ENCODE results near the gene MBOAT2.
"Not testable (repeated sequence)": the region's sequence is repeated elsewhere in the genome, so short reads cannot be mapped to it uniquely, and the experiment has no call there.

DNA sequence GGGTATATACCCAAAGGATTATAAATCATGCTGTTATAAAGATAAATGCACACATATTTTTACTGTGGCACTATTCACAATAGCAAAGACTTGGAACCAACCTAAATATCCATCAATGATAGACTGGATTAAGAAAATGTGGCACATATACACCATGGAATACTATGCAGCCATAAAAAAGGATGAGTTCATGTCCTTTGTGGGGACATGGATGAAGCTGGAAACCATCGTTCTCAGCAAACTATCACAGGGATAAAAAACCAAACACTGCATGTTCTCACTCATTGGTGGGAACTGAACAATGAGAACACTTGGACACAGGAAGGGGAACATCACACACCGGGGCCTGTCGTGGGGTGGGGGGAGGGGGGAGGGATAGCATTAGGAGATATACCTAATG lies 30.5 kb downstream of the MBOAT2 start:
- TF ChIP-seq, protein P1, sequence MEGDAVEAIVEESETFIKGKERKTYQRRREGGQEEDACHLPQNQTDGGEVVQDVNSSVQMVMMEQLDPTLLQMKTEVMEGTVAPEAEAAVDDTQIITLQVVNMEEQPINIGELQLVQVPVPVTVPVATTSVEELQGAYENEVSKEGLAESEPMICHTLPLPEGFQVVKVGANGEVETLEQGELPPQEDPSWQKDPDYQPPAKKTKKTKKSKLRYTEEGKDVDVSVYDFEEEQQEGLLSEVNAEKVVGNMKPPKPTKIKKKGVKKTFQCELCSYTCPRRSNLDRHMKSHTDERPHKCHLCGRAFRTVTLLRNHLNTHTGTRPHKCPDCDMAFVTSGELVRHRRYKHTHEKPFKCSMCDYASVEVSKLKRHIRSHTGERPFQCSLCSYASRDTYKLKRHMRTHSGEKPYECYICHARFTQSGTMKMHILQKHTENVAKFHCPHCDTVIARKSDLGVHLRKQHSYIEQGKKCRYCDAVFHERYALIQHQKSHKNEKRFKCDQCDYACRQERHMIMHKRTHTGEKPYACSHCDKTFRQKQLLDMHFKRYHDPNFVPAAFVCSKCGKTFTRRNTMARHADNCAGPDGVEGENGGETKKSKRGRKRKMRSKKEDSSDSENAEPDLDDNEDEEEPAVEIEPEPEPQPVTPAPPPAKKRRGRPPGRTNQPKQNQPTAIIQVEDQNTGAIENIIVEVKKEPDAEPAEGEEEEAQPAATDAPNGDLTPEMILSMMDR (IDR thresholded peaks at IDR 0.05): not testable (repeated sequence)
- TF ChIP-seq POLR2A (IDR thresholded peaks at IDR 0.05): not testable (repeated sequence)
